ENCODE measurements around the gene CDKN1B. TPM values are rescaled to one million over a fixed set of nuclear protein-coding genes. Genes with fewer than 3 reads are reported as not detected.

CDKN1B gene
- total and polyA plus RNA-seq, 7 experiments from 2014 or later, result 15.1 to 205 (median 189) TPM

GRCh38 chr12:12744546-12745305 lies 27.6 kb downstream of the CDKN1B start:
- H3K36me3 Mint-ChIP-seq, result peaks cover 0 to 42% (median 22%) of the 10 kb centered on the region in 5 donors
- H3K27me3 Mint-ChIP-seq, result no peaks in the 10 kb centered on the region
- Histone ChIP-seq H3K27ac (ENCODE audit: low read depth, low read length) (no peak overlapping the region), H3K9me3 (ENCODE audit: control insufficient read depth in 2 of 3, low read length in 3 of 3) (no peaks in the 10 kb centered on the region), H3K36me3 (ENCODE audit: control insufficient read depth in 2 of 3, insufficient read depth in 3 of 3, low read length in 3 of 3) (no peaks in the 10 kb centered on the region), H3K4me3 (ENCODE audit: low read length) (no peak overlapping the region), H3K4me1 (ENCODE audit: control insufficient read depth in 2 of 2, insufficient read depth in 2 of 2, low read length in 2 of 2) (no peaks in the 10 kb centered on the region), H3K27me3 (ENCODE audit: control insufficient read depth in 2 of 2, insufficient read depth in 2 of 2, low read length in 2 of 2) (no peaks in the 10 kb centered on the region)
- intact Hi-C loops (cut with micrococcal nuclease), result no loop called here
- CTCF ChIA-PET, result interaction anchor here (0.6 to 0.9 kb wide), 2 partner anchors 10 to 101 kb away, joined by 3 read pairs; no protein-coding TSS in a partner anchor
- H3K4me1 Mint-ChIP-seq, result peaks cover 0 to 37% (median 12%) of the 10 kb centered on the region in 7 donors
- POLR2A ChIA-PET, result interaction anchor here (0.6 kb wide), 1 partner anchor 609 kb away, joined by 3 read pairs; no protein-coding TSS in a partner anchor
- H3K4me3 Mint-ChIP-seq, result no peak overlapping the region
- no peaks in the 10 kb centered on the region for H3K9me3 Mint-ChIP-seq
- ATAC-seq (no peak), DNase-seq (no peak)
- peak overlapping the region in 2 of 9 donors; percentile 38 to 58 for H3K27ac Mint-ChIP-seq

- Mint-ChIP-seq H3K4me3 (no peak overlapping the region), H3K4me1 (peaks cover 0 to 36% (median 12%) of the 10 kb centered on the region in 7 donors), H3K27me3 (no peaks in the 10 kb centered on the region), H3K27ac (no peak overlapping the region), H3K9me3 (no peaks in the 10 kb centered on the region), H3K36me3 (peaks cover 0 to 38% (median 22%) of the 10 kb centered on the region in 5 donors)
- no peak for DNase-seq
- ChIA-PET CTCF (no interaction called here), POLR2A (interaction anchor here (0.6 kb wide), 2 partner anchors 135 to 610 kb away, joined by 3 read pairs; no protein-coding TSS in a partner anchor)
- Histone ChIP-seq H3K4me1 (ENCODE audit: control insufficient read depth in 2 of 2, insufficient read depth in 2 of 2, low read length in 2 of 2) (no peaks in the 10 kb centered on the region), H3K4me3 (ENCODE audit: low read length) (no peak overlapping the region), H3K27me3 (ENCODE audit: control insufficient read depth in 2 of 2, insufficient read depth in 2 of 2, low read length in 2 of 2) (no peaks in the 10 kb centered on the region), H3K9me3 (ENCODE audit: control insufficient read depth in 2 of 3, low read length in 3 of 3) (no peaks in the 10 kb centered on the region), H3K36me3 (ENCODE audit: control insufficient read depth in 2 of 3, insufficient read depth in 3 of 3, low read length in 3 of 3) (no peaks in the 10 kb centered on the region), H3K27ac (ENCODE audit: low read depth, low read length) (no peak overlapping the region)
- intact Hi-C loops (cut with micrococcal nuclease), result no loop called here
- no peak for ATAC-seq
These were observed 28.5 kb downstream of the CDKN1B start for GRCh38 chr12:12745576-12746211.

GRCh38 chr12:12747278-12747677 lies 30.1 kb downstream of the CDKN1B start:
- H3K36me3 ChIP-seq (ENCODE audit: control insufficient read depth in 2 of 3, insufficient read depth in 3 of 3, low read length in 3 of 3), result no peaks in the 10 kb centered on the region
- H3K27me3 ChIP-seq (ENCODE audit: control insufficient read depth in 2 of 2, insufficient read depth in 2 of 2, low read length in 2 of 2), result no peaks in the 10 kb centered on the region
- H3K9me3 Mint-ChIP-seq, result no peaks in the 10 kb centered on the region
- no peaks in the 10 kb centered on the region for H3K4me1 ChIP-seq (ENCODE audit: control insufficient read depth in 2 of 2, insufficient read depth in 2 of 2, low read length in 2 of 2)
- intact Hi-C loops (cut with micrococcal nuclease), result no loop called here
- H3K27ac ChIP-seq (ENCODE audit: low read depth, low read length), result no peak overlapping the region
- no peak overlapping the region for H3K4me3 ChIP-seq (ENCODE audit: low read length)
- H3K27me3 Mint-ChIP-seq, result no peaks in the 10 kb centered on the region
- no peak overlapping the region for H3K27ac Mint-ChIP-seq
- peaks cover 0 to 43% (median 22%) of the 10 kb centered on the region in 5 donors for H3K36me3 Mint-ChIP-seq
- no peaks in the 10 kb centered on the region for H3K9me3 ChIP-seq (ENCODE audit: control insufficient read depth in 2 of 3, low read length in 3 of 3)
- DNase-seq (no peak), ATAC-seq (no peak)
- H3K4me3 Mint-ChIP-seq, result no peak overlapping the region
- CTCF ChIA-PET, result interaction anchor here (0.6 kb wide), 1 partner anchor 102 kb away, joined by 3 read pairs; no protein-coding TSS in a partner anchor
- peaks cover 0 to 29% (median 7%) of the 10 kb centered on the region in 7 donors for H3K4me1 Mint-ChIP-seq
- POLR2A ChIA-PET, result interaction anchor here (0.9 kb wide), 1 partner anchor 10 kb away, joined by 3 read pairs; no protein-coding TSS in a partner anchor

GRCh38 chr12:12748044-12748443 lies 30.9 kb downstream of the CDKN1B start:
- Histone ChIP-seq H3K4me1 (ENCODE audit: control insufficient read depth in 2 of 2, insufficient read depth in 2 of 2, low read length in 2 of 2) (no peaks in the 10 kb centered on the region), H3K4me3 (ENCODE audit: low read length) (no peak overlapping the region), H3K36me3 (ENCODE audit: control insufficient read depth in 2 of 3, insufficient read depth in 3 of 3, low read length in 3 of 3) (no peaks in the 10 kb centered on the region), H3K27me3 (ENCODE audit: control insufficient read depth in 2 of 2, insufficient read depth in 2 of 2, low read length in 2 of 2) (no peaks in the 10 kb centered on the region), H3K27ac (ENCODE audit: low read depth, low read length) (no peak overlapping the region), H3K9me3 (ENCODE audit: control insufficient read depth in 2 of 3, low read length in 3 of 3) (no peaks in the 10 kb centered on the region)
- Mint-ChIP-seq H3K36me3 (peaks cover 0 to 43% (median 22%) of the 10 kb centered on the region in 5 donors), H3K4me3 (no peak overlapping the region), H3K4me1 (peaks cover 0 to 26% (median 7%) of the 10 kb centered on the region in 7 donors), H3K9me3 (no peaks in the 10 kb centered on the region), H3K27me3 (no peaks in the 10 kb centered on the region), H3K27ac (peak overlapping the region in 1 of 9 donors; percentile 43)
- DNase-seq (no peak), ATAC-seq (no peak)
- intact Hi-C loops (cut with micrococcal nuclease), result no loop called here
- ChIA-PET CTCF (interaction anchor here (1.2 kb wide), 1 partner anchor 12 kb away, joined by 5 read pairs; no protein-coding TSS in a partner anchor), POLR2A (no interaction called here)

- Histone ChIP-seq H3K36me3 (ENCODE audit: control insufficient read depth in 2 of 3, insufficient read depth in 3 of 3, low read length in 3 of 3) (no peaks in the 10 kb centered on the region), H3K4me3 (ENCODE audit: low read length) (no peak overlapping the region), H3K9me3 (ENCODE audit: control insufficient read depth in 2 of 3, low read length in 3 of 3) (no peaks in the 10 kb centered on the region), H3K27me3 (ENCODE audit: control insufficient read depth in 2 of 2, insufficient read depth in 2 of 2, low read length in 2 of 2) (no peaks in the 10 kb centered on the region), H3K4me1 (ENCODE audit: control insufficient read depth in 2 of 2, insufficient read depth in 2 of 2, low read length in 2 of 2) (no peaks in the 10 kb centered on the region), H3K27ac (ENCODE audit: low read depth, low read length) (no peak overlapping the region)
- H3K4me1 Mint-ChIP-seq, result peaks cover 0 to 26% (median 7%) of the 10 kb centered on the region in 7 donors
- H3K27ac Mint-ChIP-seq, result no peak overlapping the region
- H3K4me3 Mint-ChIP-seq, result no peak overlapping the region
- no peaks in the 10 kb centered on the region for H3K9me3 Mint-ChIP-seq
- no peaks in the 10 kb centered on the region for H3K27me3 Mint-ChIP-seq
- ATAC-seq (no peak), DNase-seq (no peak)
- H3K36me3 Mint-ChIP-seq, result peaks cover 0 to 41% (median 22%) of the 10 kb centered on the region in 5 donors
- CTCF ChIA-PET, result no interaction called here
- POLR2A ChIA-PET, result no interaction called here
- intact Hi-C loops (cut with micrococcal nuclease), result no loop called here
These were observed 32.3 kb downstream of the CDKN1B start for GRCh38 chr12:12749433-12749832.

- ChIA-PET POLR2A (no interaction called here), CTCF (interaction anchor here (0.9 kb wide), 1 partner anchor 32 kb away, joined by 3 read pairs; no protein-coding TSS in a partner anchor)
- no peak overlapping the region for H3K27ac Mint-ChIP-seq
- H3K36me3 Mint-ChIP-seq, result peaks cover 0 to 31% (median 0%) of the 10 kb centered on the region in 5 donors
- ATAC-seq (no peak), DNase-seq (no peak)
- H3K4me3 ChIP-seq (ENCODE audit: low read length), result no peak overlapping the region
- H3K27me3 Mint-ChIP-seq, result no peaks in the 10 kb centered on the region
- no peaks in the 10 kb centered on the region for H3K36me3 ChIP-seq (ENCODE audit: control insufficient read depth in 2 of 3, insufficient read depth in 3 of 3, low read length in 3 of 3)
- H3K27ac ChIP-seq (ENCODE audit: low read depth, low read length), result no peak overlapping the region
- H3K9me3 ChIP-seq (ENCODE audit: control insufficient read depth in 2 of 3, low read length in 3 of 3), result no peaks in the 10 kb centered on the region
- H3K27me3 ChIP-seq (ENCODE audit: control insufficient read depth in 2 of 2, insufficient read depth in 2 of 2, low read length in 2 of 2), result no peaks in the 10 kb centered on the region
- no peaks in the 10 kb centered on the region for H3K9me3 Mint-ChIP-seq
- H3K4me1 Mint-ChIP-seq, result peaks cover 0 to 11% (median 0%) of the 10 kb centered on the region in 7 donors
- H3K4me3 Mint-ChIP-seq, result no peak overlapping the region
- intact Hi-C loops (cut with micrococcal nuclease), result no loop called here
- no peaks in the 10 kb centered on the region for H3K4me1 ChIP-seq (ENCODE audit: control insufficient read depth in 2 of 2, insufficient read depth in 2 of 2, low read length in 2 of 2)
These were observed 38.8 kb downstream of the CDKN1B start for GRCh38 chr12:12755923-12756322.

Measured in naive thymus-derived CD4-positive, alpha-beta T cell (primary cell).